ENCODE results near the gene FOLR1.
"Not testable (repeated sequence)": the region's sequence is repeated elsewhere in the genome, so short reads cannot be mapped to it uniquely, and the experiment has no call there.

Gene FOLR1

GRCh38 chr11:72188267-72188666, 3.7 kb upstream of the FOLR1 start:
- DNase-seq, result no peak

GRCh38 chr11:72189455-72190250, 2.3 kb upstream of the FOLR1 start:
- no peak for DNase-seq

GRCh38 chr11:72190631-72191071, 1.3 kb upstream of the FOLR1 start:
- no peak for DNase-seq

GRCh38 chr11:72195518-72196270, 3.8 kb downstream of the FOLR1 start:
- DNase-seq, result no peak

GRCh38 chr11:72201445-72201844, 9.5 kb downstream of the FOLR1 start:
- not testable (repeated sequence) for DNase-seq

- DNase-seq, result no peak
These were observed 10.6 kb downstream of the FOLR1 start for GRCh38 chr11:72202571-72202970.

- DNase-seq, result no peak
These were observed 11.2 kb downstream of the FOLR1 start for GRCh38 chr11:72203163-72203562.

GRCh38 chr11:72204886-72205285, 12.9 kb downstream of the FOLR1 start:
- DNase-seq, result no peak

GRCh38 chr11:72206794-72207193, 14.9 kb downstream of the FOLR1 start:
- DNase-seq, result not testable (repeated sequence)

GRCh38 chr11:72208281-72208680, 16.3 kb downstream of the FOLR1 start:
- no peak for DNase-seq

- DNase-seq, result no peak
These were observed 17.2 kb downstream of the FOLR1 start for GRCh38 chr11:72209101-72209500.

GRCh38 chr11:72216638-72217037, 24.7 kb downstream of the FOLR1 start, which contains the start of gene FOLR2:
Gene FOLR2, plus strand, starts transcription at chr11:72216794. Its CDS starts 1,791 bp downstream, at chr11:72218585.
- DNase-seq, result no peak

- DNase-seq, result no peak
These were observed 25.9 kb downstream of the FOLR1 start for GRCh38 chr11:72217841-72218240.

- no peak for DNase-seq
These were observed 26.4 kb downstream of the FOLR1 start for GRCh38 chr11:72218251-72218745.

- no peak for DNase-seq
These were observed 28.9 kb downstream of the FOLR1 start for GRCh38 chr11:72220696-72221363.

- no peak for DNase-seq
These were observed 29.6 kb downstream of the FOLR1 start for GRCh38 chr11:72221386-72222075.

- no peak for DNase-seq
These were observed 30.4 kb downstream of the FOLR1 start for GRCh38 chr11:72222106-72222891.

- DNase-seq, result peak; percentile 86
These were observed 31.1 kb downstream of the FOLR1 start for GRCh38 chr11:72222907-72223614.

GRCh38 chr11:72223615-72224563, 31.9 kb downstream of the FOLR1 start:
- no peak for DNase-seq
